Naive thymus-derived CD4-positive, alpha-beta T cell (primary cell): ENCODE data around the gene CELF2. TPM values are rescaled to one million over a fixed set of nuclear protein-coding genes. Genes with fewer than 3 reads are reported as not detected.
A peak's percentile ranks its signal among the peaks of the same experiment; 100 is the strongest.

Experiments
- ATAC-seq: fragments of 150-1000 bp; cut with Tn5 transposase; 2 replicates; pipeline ENCODE4 v1.10.0; 2021; ENCODE audit warnings: mild to moderate bottlenecking, moderate library complexity
- CTCF ChIA-PET: fragments of 350-600 bp; sonication (Branson Sonifier 250); formaldehyde crosslinking; loops from one replicate; lab custom pipeline; 2021; ENCODE audit warnings: antibody characterized with exemption; lab: Charles Lee
- POLR2A ChIA-PET: fragments of 350-600 bp; sonication (Branson Sonifier 250); formaldehyde crosslinking; loops from one replicate; lab custom pipeline; 2021; ENCODE audit warnings: antibody characterized with exemption, inconsistent platforms; lab: Charles Lee
- DNase-seq, 9 donors: peaks; one replicate each; pipeline versions ENCODE4 v3.0.0 to v3.0.0-alpha.2; 2020 to 2022; ENCODE audit warnings: mixed read lengths in 1 of 9
- H3K27ac ChIP-seq: one replicate; pipeline ENCODE4 v1.7.0; 2013; ENCODE audit warnings: mild to moderate bottlenecking, low read depth, low read length, moderate library complexity
- H3K27me3 ChIP-seq, 2 donors: one replicate each; pipeline ENCODE4 v1.7.0; 2013; ENCODE audit warnings: low read length in 2 of 2, mild to moderate bottlenecking in 2 of 2, moderate library complexity in 2 of 2; ENCODE audit not compliant: control insufficient read depth in 2 of 2, insufficient read depth in 2 of 2
- H3K36me3 ChIP-seq, 3 experiments: 1 replicate in 2 of 3; 2 replicates in 1 of 3; pipeline ENCODE4 v1.7.0; 2013; ENCODE audit warnings: low read length in 3 of 3, mild to moderate bottlenecking in 3 of 3, moderate library complexity in 1 of 3; ENCODE audit not compliant: insufficient read depth in 3 of 3, control insufficient read depth in 2 of 3
- H3K4me1 ChIP-seq, 2 donors: one replicate each; pipeline ENCODE4 v1.7.0; 2013; ENCODE audit warnings: low read length in 2 of 2, mild to moderate bottlenecking in 2 of 2, moderate library complexity in 1 of 2; ENCODE audit not compliant: control insufficient read depth in 2 of 2, insufficient read depth in 2 of 2
- H3K4me3 ChIP-seq: 2 replicates; pipeline ENCODE4 v1.7.0; 2013; ENCODE audit warnings: mild to moderate bottlenecking, low read length
- H3K9me3 ChIP-seq, 3 experiments: 1 replicate in 2 of 3; 2 replicates in 1 of 3; pipeline ENCODE4 v1.7.0; 2013; ENCODE audit warnings: low read length in 3 of 3; ENCODE audit not compliant: control insufficient read depth in 2 of 3
- H3K27ac Mint-ChIP-seq, 9 donors: one replicate each; pipeline ENCODE4 v1.8.0; 2020 to 2022; ENCODE audit warnings: mixed read lengths in 9 of 9, mild to moderate bottlenecking in 8 of 9, moderate library complexity in 5 of 9, inconsistent platforms in 2 of 9
- H3K27me3 Mint-ChIP-seq, 5 donors: one replicate each; pipeline ENCODE4 v1.8.0; 2021 to 2022; ENCODE audit warnings: mixed read lengths in 5 of 5, mild to moderate bottlenecking in 1 of 5
- H3K36me3 Mint-ChIP-seq, 5 donors: one replicate each; pipeline ENCODE4 v1.8.0; 2020 to 2022; ENCODE audit warnings: mixed read lengths in 5 of 5, mild to moderate bottlenecking in 3 of 5, inconsistent platforms in 1 of 5
- H3K4me1 Mint-ChIP-seq, 7 donors: one replicate each; pipeline ENCODE4 v1.8.0; 2020 to 2022; ENCODE audit warnings: mixed read lengths in 7 of 7, mild to moderate bottlenecking in 3 of 7, inconsistent platforms in 1 of 7
- H3K4me3 Mint-ChIP-seq, 10 donors: one replicate each; pipeline ENCODE4 v1.8.0; 2020 to 2022; ENCODE audit warnings: mild to moderate bottlenecking in 10 of 10, mixed read lengths in 10 of 10, moderate library complexity in 6 of 10, inconsistent platforms in 2 of 10
- H3K9me3 Mint-ChIP-seq, 11 donors: one replicate each; pipeline ENCODE4 v1.8.0; 2020 to 2022; ENCODE audit warnings: mixed read lengths in 11 of 11, mild to moderate bottlenecking in 4 of 11, inconsistent platforms in 1 of 11, moderate library complexity in 1 of 11
- intact Hi-C, 2 donors: fragments of 100-400 bp; cut with micrococcal nuclease; formaldehyde crosslinking; loops; one replicate each; pipeline ENCODE4 v1.15.1; 2023
- polyA plus RNA-seq, 2 donors: library from polyadenylated mRNA; unstranded; fragments of 300-500 nt; fragmentation: Illumina TruSeq; gene quantifications; one replicate each; pipeline ENCODE4 v1.2.3, GENCODE V29; 2021
- total RNA-seq, 6 experiments: library from RNA in 5 of 6; stranded (reverse) in 5 of 6; gene quantifications; 1 replicate in 5 of 6; 2 replicates in 1 of 6; pipeline ENCODE4 v1.2.3 and lab custom pipeline; 2021 to 2026

Gene CELF2
- total and polyA plus RNA-seq, 7 experiments from 2014 or later, result 135 to 207 (median 178) TPM

GRCh38 chr10:11377267-11377666 is 359.6 kb downstream of the CELF2 start:
- Mint-ChIP-seq H3K9me3 (peaks cover 0 to 1% (median 0%) of the 10 kb centered on the region in 11 donors), H3K36me3 (peaks cover 0 to 3% (median 0%) of the 10 kb centered on the region in 5 donors), H3K27ac (no peak overlapping the region), H3K4me3 (no peak overlapping the region), H3K4me1 (peaks cover 0 to 6% (median 0%) of the 10 kb centered on the region in 7 donors), H3K27me3 (peaks cover 0 to 3% (median 0%) of the 10 kb centered on the region in 5 donors)
- Histone ChIP-seq H3K4me1 (no peaks in the 10 kb centered on the region), H3K27ac (no peak overlapping the region), H3K27me3 (no peaks in the 10 kb centered on the region), H3K36me3 (no peaks in the 10 kb centered on the region), H3K4me3 (no peak overlapping the region), H3K9me3 (no peaks in the 10 kb centered on the region)
- ChIA-PET POLR2A (interaction anchor here (1.1 kb wide), 1 partner anchor 10 kb away, joined by 4 read pairs; no protein-coding TSS in a partner anchor), CTCF (no interaction called here)
- ATAC-seq (no peak), DNase-seq (no peak)
- intact Hi-C loops, result no loop called here

- H3K36me3 Mint-ChIP-seq, result no peaks in the 10 kb centered on the region
- H3K4me1 ChIP-seq, result no peaks in the 10 kb centered on the region
- H3K27me3 ChIP-seq, result no peaks in the 10 kb centered on the region
- no peak for DNase-seq
- H3K4me1 Mint-ChIP-seq, result peaks cover 0 to 3% (median 0%) of the 10 kb centered on the region in 7 donors
- no peak overlapping the region for H3K27ac ChIP-seq
- no peak overlapping the region for H3K4me3 ChIP-seq
- ChIA-PET POLR2A (no interaction called here), CTCF (no interaction called here)
- H3K9me3 ChIP-seq, result no peaks in the 10 kb centered on the region
- H3K27ac Mint-ChIP-seq, result no peak overlapping the region
- no peak overlapping the region for H3K4me3 Mint-ChIP-seq
- peaks cover 0 to 10% (median 0%) of the 10 kb centered on the region in 5 donors for H3K27me3 Mint-ChIP-seq
- no peak for ATAC-seq
- intact Hi-C loops, result no loop called here
- peaks cover 0 to under 1% (median 0%) of the 10 kb centered on the region in 11 donors for H3K9me3 Mint-ChIP-seq
- H3K36me3 ChIP-seq, result no peaks in the 10 kb centered on the region
Observed at GRCh38 chr10:11378835-11379234, 361.2 kb downstream of the CELF2 start.

- H3K4me3 Mint-ChIP-seq, result no peak overlapping the region
Observed at GRCh38 chr10:11379771-11380170, 362.1 kb downstream of the CELF2 start.

GRCh38 chr10:11381023-11381422 is 363.4 kb downstream of the CELF2 start:
- Mint-ChIP-seq H3K36me3 (no peaks in the 10 kb centered on the region), H3K4me1 (peaks cover 0 to 4% (median 0%) of the 10 kb centered on the region in 7 donors), H3K4me3 (no peak overlapping the region), H3K9me3 (peaks cover 0 to 3% (median 0%) of the 10 kb centered on the region in 11 donors), H3K27ac (no peak overlapping the region), H3K27me3 (peaks cover 0 to 14% (median 0%) of the 10 kb centered on the region in 5 donors)
- Histone ChIP-seq H3K27me3 (no peaks in the 10 kb centered on the region), H3K4me3 (no peak overlapping the region), H3K9me3 (no peaks in the 10 kb centered on the region), H3K27ac (no peak overlapping the region), H3K4me1 (no peaks in the 10 kb centered on the region), H3K36me3 (no peaks in the 10 kb centered on the region)
- DNase-seq, result no peak
- POLR2A ChIA-PET, result no interaction called here
- ATAC-seq, result no peak
- CTCF ChIA-PET, result no interaction called here
- intact Hi-C loops, result no loop called here

More at GRCh38 chr10:11379771-11380170, 362.1 kb downstream of the CELF2 start:
- H3K27me3 Mint-ChIP-seq, result peaks cover 0 to 14% (median 0%) of the 10 kb centered on the region in 5 donors
- Histone ChIP-seq H3K36me3 (no peaks in the 10 kb centered on the region), H3K9me3 (no peaks in the 10 kb centered on the region), H3K27ac (no peak overlapping the region), H3K4me3 (no peak overlapping the region), H3K27me3 (no peaks in the 10 kb centered on the region), H3K4me1 (no peaks in the 10 kb centered on the region)
- POLR2A ChIA-PET, result no interaction called here
- CTCF ChIA-PET, result no interaction called here
- H3K27ac Mint-ChIP-seq, result no peak overlapping the region
- H3K36me3 Mint-ChIP-seq, result no peaks in the 10 kb centered on the region
- intact Hi-C loops, result no loop called here
- H3K9me3 Mint-ChIP-seq, result peaks cover 0 to 3% (median 0%) of the 10 kb centered on the region in 11 donors
- peaks cover 0 to 4% (median 0%) of the 10 kb centered on the region in 7 donors for H3K4me1 Mint-ChIP-seq
- ATAC-seq (no peak), DNase-seq (no peak)

- Histone ChIP-seq H3K4me3 (no peak overlapping the region), H3K36me3 (no peaks in the 10 kb centered on the region), H3K27me3 (no peaks in the 10 kb centered on the region), H3K4me1 (no peaks in the 10 kb centered on the region), H3K27ac (no peak overlapping the region), H3K9me3 (no peaks in the 10 kb centered on the region)
- Mint-ChIP-seq H3K27ac (no peak overlapping the region), H3K4me3 (no peak overlapping the region), H3K4me1 (peaks cover 0 to 4% (median 0%) of the 10 kb centered on the region in 7 donors), H3K9me3 (peaks cover 0 to 3% (median 0%) of the 10 kb centered on the region in 11 donors), H3K27me3 (peaks cover 0 to 14% (median 0%) of the 10 kb centered on the region in 5 donors), H3K36me3 (no peaks in the 10 kb centered on the region)
- CTCF ChIA-PET, result no interaction called here
- POLR2A ChIA-PET, result no interaction called here
- no peak for DNase-seq
- intact Hi-C loops, result no loop called here
- ATAC-seq, result no peak
Observed at GRCh38 chr10:11381511-11381910, 363.8 kb downstream of the CELF2 start.

GRCh38 chr10:11382187-11382586 is 364.5 kb downstream of the CELF2 start:
- Mint-ChIP-seq H3K36me3 (no peaks in the 10 kb centered on the region), H3K4me3 (no peak overlapping the region), H3K27ac (peak overlapping the region in 2 of 9 donors; percentile 18 to 43), H3K4me1 (peaks cover 0 to 4% (median 0%) of the 10 kb centered on the region in 7 donors), H3K27me3 (peaks cover 0 to 14% (median 0%) of the 10 kb centered on the region in 5 donors), H3K9me3 (peaks cover 0 to 3% (median 0%) of the 10 kb centered on the region in 11 donors)
- ChIA-PET CTCF (no interaction called here), POLR2A (no interaction called here)
- Histone ChIP-seq H3K27me3 (no peaks in the 10 kb centered on the region), H3K36me3 (no peaks in the 10 kb centered on the region), H3K9me3 (no peaks in the 10 kb centered on the region), H3K27ac (no peak overlapping the region), H3K4me1 (no peaks in the 10 kb centered on the region), H3K4me3 (no peak overlapping the region)
- no peak for DNase-seq
- ATAC-seq, result no peak
- intact Hi-C loops, result no loop called here

- DNase-seq (no peak), ATAC-seq (no peak)
- H3K4me1 Mint-ChIP-seq, result peaks cover 0 to 7% (median 5%) of the 10 kb centered on the region in 7 donors
- Histone ChIP-seq H3K4me1 (no peaks in the 10 kb centered on the region), H3K9me3 (no peaks in the 10 kb centered on the region), H3K4me3 (no peak overlapping the region), H3K36me3 (no peaks in the 10 kb centered on the region), H3K27ac (no peak overlapping the region), H3K27me3 (no peaks in the 10 kb centered on the region)
- H3K27ac Mint-ChIP-seq, result no peak overlapping the region
- ChIA-PET CTCF (no interaction called here), POLR2A (interaction anchor here (1.2 kb wide), 1 partner anchor 10 kb away, joined by 3 read pairs; no protein-coding TSS in a partner anchor)
- no peak overlapping the region for H3K4me3 Mint-ChIP-seq
- intact Hi-C loops, result no loop called here
- peaks cover 0 to 3% (median 0%) of the 10 kb centered on the region in 11 donors for H3K9me3 Mint-ChIP-seq
- no peaks in the 10 kb centered on the region for H3K36me3 Mint-ChIP-seq
- H3K27me3 Mint-ChIP-seq, result peaks cover 0 to 14% (median 0%) of the 10 kb centered on the region in 5 donors
Observed at GRCh38 chr10:11386044-11386443, 368.4 kb downstream of the CELF2 start.
